CD4-positive, alpha-beta T cell treated with Interleukin-12 subunit alpha and Interleukin-12 subunit beta, for 1 hour (primary cell): Measurements from ENCODE around the gene C16orf74.

Source experiments
- DNase-seq: peaks from one replicate; pipeline ENCODE4 v3.0.0-alpha.2; 2020

C16orf74 gene

DNA sequence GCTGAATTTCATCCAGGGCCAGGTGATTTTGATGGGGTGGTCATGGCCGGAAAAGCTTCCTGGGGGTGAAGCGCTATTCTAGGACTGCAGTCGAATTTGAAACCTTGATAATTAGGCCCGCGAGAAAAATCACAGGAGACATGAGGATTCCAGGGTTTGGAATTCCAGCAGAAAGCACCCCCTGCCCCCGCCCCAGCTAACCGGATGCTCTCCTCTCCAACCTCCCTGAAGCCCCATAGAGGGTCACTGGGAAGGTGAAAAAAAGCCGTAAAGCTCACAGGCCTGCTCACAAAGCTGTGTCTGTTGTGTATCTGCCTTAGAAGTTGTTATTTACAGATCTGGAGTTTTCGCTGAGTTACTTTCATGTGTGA, 61.0 kb downstream of the C16orf74 start:
- DNase-seq, result no peak

DNA sequence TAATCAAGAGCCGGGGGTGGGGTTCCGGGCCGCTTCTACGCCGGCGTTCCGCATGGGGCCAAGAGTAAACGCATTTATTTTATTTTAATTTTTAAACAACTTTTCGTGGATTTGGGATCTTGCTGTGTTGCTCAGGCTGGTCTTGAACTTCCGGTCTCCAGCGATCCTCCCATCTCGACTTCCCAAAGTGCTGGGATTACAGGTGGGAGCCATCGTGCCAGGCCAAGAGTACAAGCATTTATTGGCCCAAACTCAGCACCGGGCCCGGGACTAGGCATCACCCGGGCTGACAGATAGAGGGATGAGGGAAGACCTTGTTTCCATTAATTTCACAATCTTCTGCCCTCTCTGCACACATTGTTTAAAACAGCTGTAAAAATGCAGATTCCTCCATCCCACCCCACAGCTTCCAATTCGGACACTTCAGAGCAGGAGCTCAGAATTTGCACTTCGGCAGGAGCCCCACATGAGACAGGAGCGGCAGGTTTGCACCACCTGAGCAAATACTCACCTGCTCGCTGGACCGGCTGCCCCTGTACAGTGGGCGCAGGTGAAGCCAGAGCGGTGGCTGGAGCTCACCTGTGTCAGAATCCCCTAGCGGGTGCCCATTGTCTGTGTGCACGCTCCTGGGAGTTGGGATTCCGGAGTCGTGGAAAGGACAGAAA, 61.5 kb downstream of the C16orf74 start:
- DNase-seq, result no peak

DNA sequence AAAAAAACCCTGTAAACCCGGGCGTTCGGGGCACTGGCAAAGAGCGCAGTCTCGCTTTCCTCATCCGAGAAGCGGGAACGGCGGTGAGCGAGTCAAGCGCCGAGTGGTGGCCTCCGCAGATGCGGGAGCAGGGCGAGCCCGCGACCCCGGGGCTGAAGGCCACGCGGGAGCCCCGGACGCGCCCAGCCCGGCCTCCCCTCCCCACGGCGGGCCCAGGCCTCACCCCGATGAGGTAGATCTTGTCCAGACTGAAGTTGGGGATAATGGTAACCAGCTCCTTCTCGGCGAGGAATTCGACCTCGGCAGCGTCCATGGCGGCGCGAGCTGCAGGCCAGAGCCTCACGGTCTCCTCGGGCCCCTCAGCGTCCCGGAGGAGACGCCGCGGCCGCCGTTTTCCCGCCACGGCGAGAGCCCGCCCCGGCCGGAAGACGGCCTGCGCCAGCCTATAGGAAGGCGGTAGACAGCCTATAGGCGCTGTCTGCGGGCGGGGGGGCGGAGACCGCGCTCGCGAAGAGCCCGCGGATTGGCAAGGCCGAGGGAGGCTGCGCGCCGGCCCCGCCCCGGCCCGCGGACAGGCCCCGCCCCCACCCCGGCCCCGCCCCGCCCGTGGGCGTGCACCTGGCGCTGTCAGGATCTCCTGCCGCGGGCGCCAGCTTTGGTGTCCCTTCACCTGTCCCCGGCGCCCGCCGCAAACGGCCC, 62.2 kb downstream of the C16orf74 start, which contains the start of gene GINS2:
GINS2 (minus strand) TSS at position 369 of the 699 bp plus-strand sequence; CDS start at position 313, 56 bp downstream.
- peak; percentile 93 for DNase-seq

DNA sequence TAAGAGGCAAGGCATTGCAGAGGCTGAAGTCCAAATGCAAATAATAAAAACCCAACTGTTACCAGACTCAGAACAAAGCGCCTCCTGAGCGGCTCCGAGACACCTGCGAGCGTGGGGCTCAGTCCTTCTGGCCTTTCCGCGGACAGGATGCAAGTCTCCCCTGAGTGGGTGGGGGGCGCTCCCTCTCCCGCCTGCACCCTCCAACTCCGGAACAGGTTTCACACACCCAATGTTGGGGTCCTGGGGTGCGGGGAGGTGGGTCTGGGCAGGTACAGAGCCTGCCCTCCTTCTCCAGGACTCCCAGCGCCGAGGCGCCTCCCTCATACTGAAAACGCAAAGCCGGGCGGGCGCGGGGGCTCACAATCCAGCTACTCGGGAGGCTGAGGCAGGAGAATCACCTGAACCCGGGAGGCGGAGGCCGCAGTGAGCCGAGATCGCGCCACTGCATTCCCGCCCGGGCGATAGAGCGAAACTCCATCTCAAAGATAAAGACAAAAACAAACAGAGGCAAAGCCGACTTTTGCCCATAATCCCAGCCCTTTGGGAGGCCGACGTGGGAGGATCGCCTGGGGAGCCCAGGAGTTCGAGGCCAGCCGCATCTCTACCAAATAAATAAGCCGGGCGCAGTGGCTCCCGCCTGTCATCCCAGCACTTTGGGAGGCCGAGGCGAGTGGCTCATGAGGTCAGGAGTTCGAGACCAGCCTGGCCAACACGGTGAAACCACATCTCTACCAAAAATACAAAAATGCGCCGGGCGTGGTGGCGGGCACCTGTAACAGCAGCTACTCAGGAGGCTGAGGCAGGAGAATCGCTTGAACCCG, 63.0 kb downstream of the C16orf74 start:
- no peak for DNase-seq

DNA sequence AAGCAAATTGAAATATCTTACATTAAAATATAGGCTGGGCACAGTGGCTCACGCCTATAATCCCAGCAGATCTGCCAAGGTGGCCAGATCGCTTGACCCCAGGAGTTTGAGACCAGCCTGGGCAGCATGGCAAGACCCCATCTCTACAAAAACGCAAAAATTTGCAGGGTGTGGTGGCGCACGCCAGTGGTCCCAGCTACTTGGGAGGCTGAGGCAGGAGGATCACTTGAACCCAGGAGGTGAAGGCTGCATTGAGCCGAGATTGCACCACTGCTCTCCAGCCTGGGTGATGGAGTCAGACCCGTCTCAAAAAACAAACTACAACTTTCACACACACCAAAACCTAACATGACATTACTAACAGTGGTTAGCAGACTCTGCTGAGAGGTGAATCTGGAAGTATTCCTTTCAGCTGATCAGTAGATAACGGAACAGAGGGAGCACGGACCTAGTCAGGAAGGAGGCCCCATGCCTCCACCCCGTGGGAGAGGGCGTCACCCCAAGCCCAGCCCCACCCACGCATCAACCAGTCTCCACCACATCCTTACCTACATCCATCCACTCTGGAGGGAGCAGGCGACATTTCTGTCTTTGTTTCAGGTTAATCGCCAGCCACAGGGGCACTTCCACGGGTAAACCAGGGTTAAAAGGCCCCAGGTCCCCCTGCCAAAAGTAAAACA, 63.8 kb downstream of the C16orf74 start:
- no peak for DNase-seq

DNA sequence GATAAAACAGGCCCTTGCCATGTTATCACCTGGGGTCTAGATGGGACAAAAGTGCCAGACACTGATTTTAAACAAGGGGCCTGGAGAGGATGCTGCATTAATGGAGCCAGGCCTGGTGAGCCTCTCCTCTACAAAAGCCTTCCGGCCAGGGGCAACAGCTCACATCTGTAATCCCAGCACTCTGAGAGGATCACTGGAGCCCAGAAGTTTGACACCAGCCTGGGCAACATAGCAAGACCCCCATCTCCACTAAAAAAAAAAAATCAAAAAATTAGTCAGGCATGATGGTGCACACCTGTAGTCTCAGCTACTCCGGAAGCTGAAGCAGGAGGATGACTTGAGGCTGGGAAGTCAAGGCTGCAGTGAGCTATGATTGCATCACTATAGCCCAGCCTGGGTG, 65.6 kb downstream of the C16orf74 start:
- DNase-seq, result no peak

DNA sequence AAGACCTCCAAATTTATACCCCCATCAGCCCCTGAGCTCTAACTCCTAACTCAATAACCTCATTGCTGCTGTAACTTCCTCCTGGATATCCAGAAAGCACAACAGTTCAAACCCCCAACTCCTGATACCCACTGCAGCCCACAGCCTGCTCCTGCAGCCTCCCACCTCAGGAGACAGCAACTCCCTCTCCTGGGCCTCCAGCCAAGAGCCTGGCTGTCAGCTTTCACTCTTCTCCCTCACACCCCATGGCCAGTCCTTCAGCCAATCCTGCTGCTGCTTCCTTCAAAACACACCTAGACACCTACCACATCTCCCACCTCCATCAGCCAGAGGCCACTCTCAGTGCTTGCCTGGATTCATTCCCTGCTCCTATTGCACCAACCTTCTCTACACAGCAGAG, 67.5 kb downstream of the C16orf74 start:
- DNase-seq, result no peak

DNA sequence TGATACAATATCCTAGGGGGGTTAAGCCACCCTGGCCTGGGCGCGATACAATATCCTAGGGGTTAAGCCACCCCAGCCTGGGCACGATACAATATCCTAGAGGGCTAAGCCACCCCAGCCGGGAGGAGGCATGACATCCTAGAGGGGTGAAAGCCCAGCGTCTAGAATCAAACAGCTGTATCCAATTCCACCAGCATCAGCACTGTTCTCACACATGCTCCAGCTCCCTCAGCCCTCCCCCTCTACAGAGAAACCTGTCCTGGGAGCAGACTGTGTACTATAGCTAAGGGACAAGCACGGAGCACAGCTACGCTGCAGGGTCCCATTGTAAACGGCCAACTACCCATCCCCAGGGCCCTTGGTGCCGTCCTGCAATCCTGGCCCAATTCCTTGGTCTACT, 68.4 kb downstream of the C16orf74 start:
- no peak for DNase-seq

DNA sequence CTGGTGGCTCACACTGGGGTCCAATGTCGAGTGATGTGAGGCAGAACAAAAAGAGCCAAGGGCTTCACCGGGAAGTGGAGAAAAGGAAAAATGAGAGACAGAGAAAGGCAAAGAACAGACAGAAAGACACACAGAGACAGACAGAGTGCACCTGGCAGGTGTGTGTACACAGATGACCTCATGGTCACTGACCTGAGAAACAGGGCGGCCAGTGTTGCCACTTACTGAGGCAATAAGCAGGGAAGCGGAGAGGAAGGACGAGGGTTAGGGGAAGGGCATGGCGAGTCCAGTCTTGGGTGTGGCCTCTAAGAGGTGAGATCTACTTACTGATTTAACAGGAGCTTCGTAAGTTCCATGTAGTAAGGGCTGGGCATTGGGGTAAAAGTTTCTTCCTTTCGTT, 69.6 kb downstream of the C16orf74 start:
- no peak for DNase-seq

DNA sequence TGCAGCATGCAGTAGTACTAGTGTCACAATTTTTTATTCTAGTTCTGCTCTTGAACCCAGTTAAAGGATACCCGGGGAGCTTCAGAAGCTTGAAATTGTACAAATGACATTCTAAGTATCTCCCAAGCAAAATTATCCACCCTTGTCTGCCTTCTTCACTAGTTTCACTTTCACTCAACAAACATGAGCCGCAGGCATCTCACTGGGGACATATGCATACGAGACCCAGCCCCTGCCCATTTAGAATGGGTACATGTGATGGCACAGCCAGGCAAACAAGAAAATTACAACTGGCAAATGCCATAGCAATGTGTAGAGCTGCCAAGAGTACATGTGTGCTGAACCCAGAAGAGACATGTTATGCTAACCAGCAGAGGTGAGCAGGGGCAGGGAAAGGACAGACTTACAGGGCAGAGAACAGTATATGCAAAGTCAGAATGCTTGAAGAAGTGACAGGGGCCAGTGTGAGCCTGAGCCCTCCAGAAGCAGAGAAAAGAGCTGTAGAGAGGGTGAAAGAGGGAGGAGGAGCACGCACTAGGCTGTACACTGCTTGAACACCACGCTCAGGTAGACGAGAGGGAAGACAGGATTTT, 70.4 kb downstream of the C16orf74 start:
- DNase-seq, result no peak

DNA sequence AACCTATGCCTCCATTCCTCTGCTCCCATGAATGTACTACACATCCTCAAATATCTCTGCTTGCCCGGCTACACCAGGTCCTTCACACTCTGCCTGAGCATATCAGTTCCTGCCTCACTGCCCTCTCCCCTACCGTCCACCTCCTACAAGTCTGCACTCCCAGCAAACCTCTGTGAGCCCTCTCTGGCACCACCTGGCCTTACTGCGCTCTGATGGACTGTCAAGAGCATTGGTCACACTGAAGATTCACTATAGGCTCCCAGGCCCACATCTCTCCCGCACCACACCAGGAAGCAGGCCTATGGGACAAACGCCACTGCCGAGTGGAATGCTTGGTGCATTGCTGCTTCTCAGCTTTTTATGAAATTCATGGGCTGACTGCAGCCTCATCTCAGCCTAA, 71.0 kb downstream of the C16orf74 start:
- no peak for DNase-seq

DNA sequence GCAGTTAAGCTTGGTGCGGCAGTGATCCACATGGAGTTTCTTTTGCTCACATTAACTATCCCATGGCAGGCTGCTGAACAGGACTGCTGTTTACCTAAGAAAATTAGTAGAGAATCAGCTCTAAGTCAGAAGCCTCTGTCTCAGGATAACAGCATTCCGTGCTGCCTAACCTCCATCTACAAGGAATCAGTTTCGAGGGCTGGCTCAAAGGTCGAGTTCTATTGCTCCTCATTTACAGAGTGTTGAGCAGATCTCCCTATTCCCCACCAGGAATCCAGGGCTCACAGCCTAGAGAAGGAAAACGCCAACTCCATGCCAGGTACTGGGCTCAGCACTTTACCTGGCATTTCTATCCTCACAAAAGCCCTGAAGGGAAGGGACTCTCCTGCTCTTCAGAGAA, 72.1 kb downstream of the C16orf74 start:
- DNase-seq, result no peak

DNA sequence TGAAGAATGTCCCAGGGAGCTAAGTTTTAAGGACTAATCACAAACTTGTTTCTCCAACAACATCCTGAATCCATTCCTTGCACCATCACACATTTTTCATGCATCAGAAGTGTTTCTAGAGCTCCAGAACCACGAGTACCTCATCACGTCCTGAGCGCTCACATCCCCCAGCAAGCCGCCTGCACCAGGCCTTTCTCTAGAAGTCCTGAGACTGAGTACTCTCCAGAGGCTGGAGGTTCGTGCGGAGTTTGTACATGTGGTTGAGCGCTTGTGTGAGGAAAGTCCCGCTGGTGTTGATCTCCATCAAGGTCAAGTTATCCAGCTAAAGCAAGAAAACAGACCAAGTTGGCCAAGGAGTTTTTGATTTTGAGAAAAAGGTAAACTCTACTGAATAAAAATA, 72.9 kb downstream of the C16orf74 start:
- no peak for DNase-seq

DNA sequence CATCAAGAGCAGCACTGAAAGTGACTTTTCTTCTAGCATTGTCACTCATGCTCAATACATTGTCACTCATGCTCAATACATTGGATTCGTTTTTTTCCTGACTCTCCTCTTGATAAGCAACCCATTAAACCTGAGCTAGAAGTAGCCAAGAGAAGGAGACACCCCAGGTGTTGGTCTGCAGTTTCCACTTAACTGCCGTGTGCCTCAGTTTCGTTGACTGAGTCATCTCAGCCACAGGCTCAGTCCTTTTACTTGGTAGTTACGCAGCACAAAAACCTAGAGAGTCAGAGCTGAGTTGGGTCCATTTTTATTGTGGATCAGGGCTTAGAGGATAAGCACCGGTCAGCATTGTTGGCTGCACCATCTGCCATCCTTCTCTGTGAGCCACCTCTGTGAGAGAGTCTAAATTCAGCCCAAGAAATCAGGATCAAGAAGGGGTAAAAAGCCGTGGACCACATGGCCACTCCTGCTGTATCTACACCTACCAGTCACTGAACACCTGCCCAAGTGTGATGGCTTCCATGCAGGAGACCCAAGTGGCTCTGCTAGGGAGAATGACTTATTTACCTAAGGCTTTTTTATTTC, 73.4 kb downstream of the C16orf74 start:
- no peak for DNase-seq

DNA sequence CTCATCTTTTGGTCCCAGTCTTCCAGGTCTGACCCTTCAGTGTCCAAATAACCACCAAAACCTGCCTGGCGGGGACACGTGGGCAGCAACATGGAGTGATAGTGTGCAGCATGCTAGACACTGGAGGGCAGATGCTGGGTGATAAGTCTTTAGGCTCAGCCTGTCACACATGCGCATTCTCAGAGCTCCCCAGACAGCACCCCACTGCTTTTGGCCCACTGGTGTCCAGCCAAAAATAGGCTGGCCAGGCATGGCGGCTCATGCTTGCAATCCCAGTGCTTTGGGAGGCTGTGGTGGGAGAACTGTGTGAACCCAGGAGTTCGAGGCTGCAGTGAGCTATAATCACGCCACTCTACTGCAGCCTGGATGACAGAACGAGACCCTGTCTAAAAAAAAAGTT, 74.4 kb downstream of the C16orf74 start:
- no peak for DNase-seq

DNA sequence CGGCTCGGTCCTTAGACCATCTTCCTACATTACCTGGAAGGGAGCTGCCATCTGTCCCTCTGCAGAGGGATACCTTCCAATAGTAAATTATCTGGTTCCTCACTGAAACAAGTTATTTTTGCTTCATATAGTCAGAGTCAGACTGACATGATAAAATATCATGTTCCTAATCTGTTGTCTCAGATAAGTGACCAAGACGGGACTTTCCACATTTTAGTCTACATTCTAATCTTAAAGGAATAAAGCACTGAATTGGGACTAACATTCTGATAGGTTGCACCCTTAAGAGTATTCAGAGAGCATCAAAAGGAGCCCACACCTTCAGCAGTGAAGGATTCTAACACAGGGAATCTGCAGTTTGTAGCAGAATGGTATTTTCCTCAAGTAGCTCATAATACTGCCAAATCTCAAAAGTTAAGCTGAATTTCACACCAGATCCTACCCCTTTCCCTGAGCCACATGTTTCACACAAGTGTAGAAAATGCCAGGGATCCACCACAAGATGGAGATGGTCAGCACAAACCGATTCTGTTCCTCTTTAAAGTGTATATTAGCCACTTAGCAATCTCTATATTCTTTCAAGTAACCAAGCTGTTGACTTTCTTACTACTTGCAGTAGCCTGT, 75.5 kb downstream of the C16orf74 start:
- no peak for DNase-seq

DNA sequence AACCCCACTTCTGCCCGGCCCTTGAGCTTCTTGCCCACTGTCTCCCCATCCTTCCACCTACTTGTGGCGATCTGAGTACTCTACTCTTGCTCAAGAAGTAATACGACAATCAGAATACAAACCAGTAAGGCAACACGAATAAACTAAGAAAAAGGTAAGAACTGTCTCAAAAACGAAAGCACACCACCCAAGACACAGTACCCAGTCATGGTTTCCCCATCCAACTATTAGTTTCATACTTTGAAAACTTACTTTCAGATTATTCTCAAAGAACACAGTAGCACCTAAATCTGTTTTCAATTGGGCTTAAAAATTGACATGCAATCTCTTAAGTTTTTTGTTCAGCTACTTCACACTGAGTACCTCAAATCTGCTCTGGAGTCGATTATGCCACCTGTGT, 76.1 kb downstream of the C16orf74 start:
- no peak for DNase-seq

DNA sequence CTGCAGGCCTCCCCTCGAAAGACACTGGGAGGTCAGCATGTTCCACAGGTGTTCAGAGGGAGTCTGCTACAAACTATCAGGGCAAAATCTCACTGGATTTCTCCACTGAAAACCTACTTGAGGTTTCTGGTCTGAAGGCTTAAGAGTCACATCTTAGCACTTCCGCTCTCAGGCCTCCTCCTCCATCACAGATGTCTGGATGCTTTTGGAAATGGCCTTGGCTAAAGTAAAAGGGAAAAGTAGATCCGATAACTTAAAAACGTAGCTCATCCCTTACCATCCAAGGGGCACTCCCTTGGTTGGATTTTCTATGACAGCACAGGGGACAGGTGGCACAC, 76.5 kb downstream of the C16orf74 start:
- no peak for DNase-seq

DNA sequence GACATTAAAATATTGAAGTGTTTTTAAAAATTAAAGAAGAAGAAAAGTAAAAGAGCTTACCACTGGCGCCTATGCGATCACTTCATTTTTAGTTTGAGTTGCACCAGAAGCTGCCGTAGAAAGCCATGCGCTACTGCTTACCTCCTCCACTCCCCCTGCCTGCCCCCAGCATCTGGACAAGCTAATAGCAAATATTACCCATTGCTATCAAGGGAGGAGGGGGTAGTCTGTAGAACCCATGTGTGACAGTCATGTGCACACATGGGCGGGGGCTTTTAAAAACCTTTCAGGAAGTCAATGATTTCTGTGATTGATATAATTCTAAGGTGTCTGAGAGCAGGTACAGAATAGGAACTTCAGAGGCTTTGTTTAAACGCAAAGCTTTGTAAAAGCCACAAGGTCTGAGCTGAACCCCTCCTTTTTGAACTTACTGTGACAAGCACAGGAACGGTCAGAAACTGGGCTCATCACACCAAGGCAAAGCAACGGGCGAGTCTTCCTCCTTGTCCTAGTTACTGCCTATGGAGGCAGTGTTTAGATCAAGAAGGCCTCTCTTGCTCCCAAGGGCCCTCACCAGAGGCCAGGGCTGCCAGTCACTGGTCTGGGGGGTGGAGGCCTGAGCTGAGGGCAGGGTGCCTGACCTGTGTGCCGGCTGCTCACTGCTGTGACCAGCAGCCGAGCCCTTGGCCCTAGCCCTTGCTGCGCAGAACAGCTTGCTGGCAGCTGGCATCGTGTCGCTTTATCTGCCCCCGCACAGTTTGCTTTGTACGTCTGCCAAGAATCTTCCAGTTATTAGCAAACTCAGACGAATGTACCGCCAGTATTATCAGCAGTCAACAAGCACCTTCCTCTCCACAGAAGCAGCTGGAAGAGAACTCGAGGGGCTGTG, 77.1 kb downstream of the C16orf74 start:
- no peak for DNase-seq

DNA sequence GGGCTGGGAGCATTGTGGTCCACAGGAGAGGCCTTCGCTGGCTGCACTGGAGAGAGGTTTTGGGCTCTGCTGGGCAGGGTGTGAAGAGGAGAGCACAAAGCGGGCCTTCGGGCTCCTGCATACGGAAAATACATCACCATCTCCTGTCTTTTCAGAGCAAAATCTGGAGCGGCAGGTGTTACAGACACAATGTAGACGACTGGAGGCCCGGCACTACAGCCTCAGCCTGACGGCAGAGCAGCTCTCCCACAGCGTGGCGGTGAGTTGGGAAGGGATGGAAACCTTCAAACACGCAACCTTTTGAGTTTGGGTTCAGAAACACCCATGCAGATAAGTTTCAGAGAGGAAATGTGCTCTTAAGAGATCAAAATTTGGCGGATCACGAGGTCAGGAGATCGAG, 80.1 kb downstream of the C16orf74 start:
- DNase-seq, result no peak
